Measurements from ENCODE around the gene P4HA2.

DNA sequence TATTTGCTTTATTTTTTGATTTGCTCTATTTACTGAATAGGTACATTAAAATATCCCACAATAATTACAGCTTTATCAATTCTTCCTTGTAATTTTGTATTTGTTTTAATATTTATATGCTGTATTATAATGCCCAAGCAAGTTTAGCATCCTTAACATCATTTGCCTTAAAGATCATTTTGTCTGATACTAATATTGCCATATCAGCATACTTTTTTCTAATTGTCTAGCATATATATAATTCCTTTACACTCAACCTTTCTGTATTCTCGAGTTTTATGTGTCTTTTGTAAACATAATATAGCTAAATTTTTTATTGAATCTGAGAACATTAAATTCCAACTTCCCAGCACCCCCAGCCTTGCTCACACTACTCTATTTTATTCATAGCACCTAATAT is 64.7 kb downstream of the P4HA2 start:
- TF ChIP-seq, protein P1, sequence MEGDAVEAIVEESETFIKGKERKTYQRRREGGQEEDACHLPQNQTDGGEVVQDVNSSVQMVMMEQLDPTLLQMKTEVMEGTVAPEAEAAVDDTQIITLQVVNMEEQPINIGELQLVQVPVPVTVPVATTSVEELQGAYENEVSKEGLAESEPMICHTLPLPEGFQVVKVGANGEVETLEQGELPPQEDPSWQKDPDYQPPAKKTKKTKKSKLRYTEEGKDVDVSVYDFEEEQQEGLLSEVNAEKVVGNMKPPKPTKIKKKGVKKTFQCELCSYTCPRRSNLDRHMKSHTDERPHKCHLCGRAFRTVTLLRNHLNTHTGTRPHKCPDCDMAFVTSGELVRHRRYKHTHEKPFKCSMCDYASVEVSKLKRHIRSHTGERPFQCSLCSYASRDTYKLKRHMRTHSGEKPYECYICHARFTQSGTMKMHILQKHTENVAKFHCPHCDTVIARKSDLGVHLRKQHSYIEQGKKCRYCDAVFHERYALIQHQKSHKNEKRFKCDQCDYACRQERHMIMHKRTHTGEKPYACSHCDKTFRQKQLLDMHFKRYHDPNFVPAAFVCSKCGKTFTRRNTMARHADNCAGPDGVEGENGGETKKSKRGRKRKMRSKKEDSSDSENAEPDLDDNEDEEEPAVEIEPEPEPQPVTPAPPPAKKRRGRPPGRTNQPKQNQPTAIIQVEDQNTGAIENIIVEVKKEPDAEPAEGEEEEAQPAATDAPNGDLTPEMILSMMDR (conservative IDR thresholded peaks at IDR 0.05; ENCODE audit: low read length): no peak
- no peak for TF ChIP-seq EZH2phosphoT487 (IDR thresholded peaks at IDR 0.05; ENCODE audit: borderline replicate concordance, low read depth, low read length)
